ENCODE data around the gene TSPAN17. TPM values are rescaled to one million over a fixed set of nuclear protein-coding genes. Genes with fewer than 3 reads are reported as not detected.

TSPAN17 gene
- total and polyA plus RNA-seq, 10 of the 15 experiments (the other 5 are each of a cell fraction or from before 2014, with no cell fraction given) = 0.24 to 17.1 (median 10.4) TPM

DNA sequence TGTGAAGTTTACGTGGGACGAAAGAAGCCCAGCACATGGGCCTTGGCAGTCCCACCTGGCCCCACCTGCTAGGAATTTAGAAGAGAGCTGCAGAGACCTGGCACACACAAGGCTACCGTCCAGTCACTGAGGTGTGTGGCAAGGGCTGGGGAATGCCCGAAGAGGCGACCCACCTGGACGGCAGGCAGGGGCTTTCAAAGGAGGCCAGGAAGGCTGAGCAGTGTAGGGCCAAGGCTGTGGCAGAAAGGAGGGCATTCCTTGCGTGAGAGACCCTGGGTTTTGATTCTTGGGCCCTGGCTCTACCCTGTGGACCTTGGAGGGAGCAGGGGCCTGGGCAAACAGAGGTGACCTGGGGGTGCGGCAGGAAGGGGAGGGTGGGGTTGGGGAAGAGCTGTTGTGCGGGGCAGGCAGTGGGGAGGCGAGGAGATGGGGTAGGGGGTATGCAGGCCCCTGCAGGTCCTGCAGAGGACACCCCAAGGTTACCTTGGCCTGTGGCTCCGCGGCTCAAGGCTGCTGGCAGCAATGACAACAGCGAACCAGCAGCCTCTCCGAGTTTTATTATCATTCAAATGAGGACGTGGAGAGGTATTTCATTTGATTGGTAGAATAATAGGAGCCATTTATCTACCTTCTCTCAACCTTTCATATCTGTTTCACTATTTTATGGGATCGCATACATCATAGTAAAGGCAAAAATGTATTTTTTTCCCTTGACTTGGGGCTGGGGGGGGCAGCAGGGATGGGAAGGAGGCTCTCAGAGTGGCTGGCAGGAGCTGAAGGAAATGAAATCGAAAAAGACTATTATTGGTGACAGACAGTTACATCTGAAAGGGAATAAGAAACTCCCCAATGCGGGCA lies 24.8 kb downstream of the TSPAN17 start:
- H3K27me3 ChIP-seq (replicated peaks in 1 of 2; ENCODE audit: control insufficient read depth in 2 of 2, insufficient read depth in 2 of 2, low read length in 1 of 2) = no peaks in the 10 kb centered on the region; a peak in 1 of 4 replicates

GRCh38 chr5:176673651-176674583 lies 26.6 kb downstream of the TSPAN17 start:
- no peak overlapping the region for H3K4me3 ChIP-seq
- POLR2A ChIA-PET = no interaction called here
- ATAC-seq (no peak), FAIRE-seq (no peak), DNase-seq (ENCODE audit: low read depth, low spot score) (no peak)
- no peaks in the 10 kb centered on the region for H3K9me3 ChIP-seq (replicated peaks; ENCODE audit: control insufficient read depth, insufficient read depth, low read length)
- H3K27me3 ChIP-seq (replicated peaks in 1 of 2; ENCODE audit: control insufficient read depth in 2 of 2, insufficient read depth in 2 of 2, low read length in 1 of 2) = no peaks in the 10 kb centered on the region; a peak in 1 of 4 replicates
- RAD21 ChIA-PET (ENCODE audit: unreplicated experiment) = interaction anchor here (2.6 kb wide), 1 partner anchor 13 kb away, joined by 9 read pairs; no protein-coding TSS in a partner anchor
- H3K9ac ChIP-seq (ENCODE audit: control insufficient read depth, insufficient read depth, low read length) = no peak overlapping the region
- BruUV-seq (replicated peaks) = no TSS peak
- no peaks in the 10 kb centered on the region for H4K20me1 ChIP-seq (ENCODE audit: control insufficient read depth, insufficient read depth)
- H3K27ac ChIP-seq (ENCODE audit: control insufficient read depth, insufficient read depth) = no peak overlapping the region
- intact Hi-C loops (cut with micrococcal nuclease; ENCODE audit: unreplicated experiment) (no loop called here), in situ Hi-C loops (cut with MboI) (no loop called here)
- no peaks in the 10 kb centered on the region for H3K4me1 ChIP-seq (ENCODE audit: control insufficient read depth, insufficient read depth, low read length)
- CTCF ChIA-PET = interaction anchor here (0.6 to 1.7 kb wide), 4 partner anchors 13 to 296 kb away, joined by 3 to 10 read pairs (median 3); no protein-coding TSS in a partner anchor
- 72% methylated on average over 18 of the region's 18 CpGs for WGBS (ENCODE audit: insufficient coverage, insufficient replicate concordance, low lambda C conversion rate, missing lambda C conversion rate)
- H3K79me2 ChIP-seq (ENCODE audit: control insufficient read depth, insufficient read depth, low read length) = no peaks in the 10 kb centered on the region
- no peak overlapping the region for H3K4me2 ChIP-seq (ENCODE audit: control insufficient read depth, insufficient read depth)
- no peak overlapping the region for H2AFZ ChIP-seq (ENCODE audit: control insufficient read depth, low read depth, low read length)
- H3K36me3 ChIP-seq (ENCODE audit: control insufficient read depth in 2 of 2, insufficient read depth in 2 of 2, low read length in 1 of 2) = no peaks in the 10 kb centered on the region
- SMC1A ChIA-PET (ENCODE audit: uncharacterized antibody, unreplicated experiment) = interaction anchor here (1.2 kb wide), 1 partner anchor 13 kb away, joined by 5 read pairs; no protein-coding TSS in a partner anchor
- no peak for TF ChIP-seq PML (IDR thresholded peaks at IDR 0.05; ENCODE audit: low read length)
- TF ChIP-seq, protein P1, sequence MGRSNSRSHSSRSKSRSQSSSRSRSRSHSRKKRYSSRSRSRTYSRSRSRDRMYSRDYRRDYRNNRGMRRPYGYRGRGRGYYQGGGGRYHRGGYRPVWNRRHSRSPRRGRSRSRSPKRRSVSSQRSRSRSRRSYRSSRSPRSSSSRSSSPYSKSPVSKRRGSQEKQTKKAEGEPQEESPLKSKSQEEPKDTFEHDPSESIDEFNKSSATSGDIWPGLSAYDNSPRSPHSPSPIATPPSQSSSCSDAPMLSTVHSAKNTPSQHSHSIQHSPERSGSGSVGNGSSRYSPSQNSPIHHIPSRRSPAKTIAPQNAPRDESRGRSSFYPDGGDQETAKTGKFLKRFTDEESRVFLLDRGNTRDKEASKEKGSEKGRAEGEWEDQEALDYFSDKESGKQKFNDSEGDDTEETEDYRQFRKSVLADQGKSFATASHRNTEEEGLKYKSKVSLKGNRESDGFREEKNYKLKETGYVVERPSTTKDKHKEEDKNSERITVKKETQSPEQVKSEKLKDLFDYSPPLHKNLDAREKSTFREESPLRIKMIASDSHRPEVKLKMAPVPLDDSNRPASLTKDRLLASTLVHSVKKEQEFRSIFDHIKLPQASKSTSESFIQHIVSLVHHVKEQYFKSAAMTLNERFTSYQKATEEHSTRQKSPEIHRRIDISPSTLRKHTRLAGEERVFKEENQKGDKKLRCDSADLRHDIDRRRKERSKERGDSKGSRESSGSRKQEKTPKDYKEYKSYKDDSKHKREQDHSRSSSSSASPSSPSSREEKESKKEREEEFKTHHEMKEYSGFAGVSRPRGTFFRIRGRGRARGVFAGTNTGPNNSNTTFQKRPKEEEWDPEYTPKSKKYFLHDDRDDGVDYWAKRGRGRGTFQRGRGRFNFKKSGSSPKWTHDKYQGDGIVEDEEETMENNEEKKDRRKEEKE (IDR thresholded peaks at IDR 0.05) = no peak
- TF ChIP-seq BCL11A (IDR thresholded peaks at IDR 0.05; ENCODE audit: low read depth, low read length) = no peak
- TF ChIP-seq, protein P2, sequence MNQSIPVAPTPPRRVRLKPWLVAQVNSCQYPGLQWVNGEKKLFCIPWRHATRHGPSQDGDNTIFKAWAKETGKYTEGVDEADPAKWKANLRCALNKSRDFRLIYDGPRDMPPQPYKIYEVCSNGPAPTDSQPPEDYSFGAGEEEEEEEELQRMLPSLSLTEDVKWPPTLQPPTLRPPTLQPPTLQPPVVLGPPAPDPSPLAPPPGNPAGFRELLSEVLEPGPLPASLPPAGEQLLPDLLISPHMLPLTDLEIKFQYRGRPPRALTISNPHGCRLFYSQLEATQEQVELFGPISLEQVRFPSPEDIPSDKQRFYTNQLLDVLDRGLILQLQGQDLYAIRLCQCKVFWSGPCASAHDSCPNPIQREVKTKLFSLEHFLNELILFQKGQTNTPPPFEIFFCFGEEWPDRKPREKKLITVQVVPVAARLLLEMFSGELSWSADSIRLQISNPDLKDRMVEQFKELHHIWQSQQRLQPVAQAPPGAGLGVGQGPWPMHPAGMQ (IDR thresholded peaks at IDR 0.05; ENCODE audit: borderline replicate concordance) = no peak
- no peak for TF ChIP-seq SIX5 (IDR thresholded peaks at IDR 0.05; ENCODE audit: low read depth, low read length, severe bottlenecking)
- no peak for TF ChIP-seq CHD2 (IDR thresholded peaks at IDR 0.05; ENCODE audit: borderline replicate concordance, low read depth, low read length)
- no peak for TF ChIP-seq NRF1 (conservative IDR thresholded peaks at IDR 0.05; ENCODE audit: low read depth, low read length)

More for the DNA sequence above, 24.8 kb downstream of the TSPAN17 start:
- FAIRE-seq (no peak), ATAC-seq (no peak), DNase-seq (ENCODE audit: low read depth, low spot score) (no peak)
- no peaks in the 10 kb centered on the region for H3K36me3 ChIP-seq (ENCODE audit: control insufficient read depth in 2 of 2, insufficient read depth in 2 of 2, low read length in 1 of 2)
- H2AFZ ChIP-seq (ENCODE audit: control insufficient read depth, low read depth, low read length) = no peak overlapping the region
- in situ Hi-C loops (cut with MboI) = no loop called here
- H3K4me1 ChIP-seq (ENCODE audit: control insufficient read depth, insufficient read depth, low read length) = no peaks in the 10 kb centered on the region
- no peaks in the 10 kb centered on the region for H3K9me3 ChIP-seq (replicated peaks; ENCODE audit: control insufficient read depth, insufficient read depth, low read length)
- ChIA-PET CTCF (interaction anchor here (1.8 kb wide), 1 partner anchor 11 kb away, joined by 6 read pairs; no protein-coding TSS in a partner anchor), RAD21 (ENCODE audit: unreplicated experiment) (interaction anchor here (2.6 kb wide), 1 partner anchor 11 kb away, joined by 9 read pairs; no protein-coding TSS in a partner anchor), SMC1A (ENCODE audit: uncharacterized antibody, unreplicated experiment) (interaction anchor here (1.2 kb wide), 1 partner anchor 11 kb away, joined by 5 read pairs; no protein-coding TSS in a partner anchor), POLR2A (no interaction called here)
- H3K9ac ChIP-seq (ENCODE audit: control insufficient read depth, insufficient read depth, low read length) = no peak overlapping the region
- TF ChIP-seq CREB1 (IDR thresholded peaks at IDR 0.05; ENCODE audit: low read depth) = no peak
- TF ChIP-seq CHD1 (IDR thresholded peaks at IDR 0.05; ENCODE audit: low read depth, low read length) = no peak
- no peak for TF ChIP-seq SPI1 (IDR thresholded peaks at IDR 0.05; ENCODE audit: borderline replicate concordance, insufficient read depth, low read depth, low read length)
- no TSS peak for BruUV-seq (replicated peaks)
- H3K79me2 ChIP-seq (ENCODE audit: control insufficient read depth, insufficient read depth, low read length) = no peaks in the 10 kb centered on the region
- intact Hi-C loops (cut with micrococcal nuclease; ENCODE audit: unreplicated experiment) = no loop called here
- no peak overlapping the region for H3K4me2 ChIP-seq (ENCODE audit: control insufficient read depth, insufficient read depth)
- H3K4me3 ChIP-seq = no peak overlapping the region
- H3K27ac ChIP-seq (ENCODE audit: control insufficient read depth, insufficient read depth) = no peak overlapping the region
- no peaks in the 10 kb centered on the region for H4K20me1 ChIP-seq (ENCODE audit: control insufficient read depth, insufficient read depth)
- 28% methylated on average over 16 of the region's 18 CpGs for WGBS (ENCODE audit: insufficient coverage, insufficient replicate concordance, low lambda C conversion rate, missing lambda C conversion rate)
